Right lobe of liver (tissue), 6 donors: Measurements from ENCODE around the gene C2CD3. TPM values are rescaled to one million over a fixed set of nuclear protein-coding genes. Genes with fewer than 3 reads are reported as not detected.
"Not testable (repeated sequence)": the region's sequence is repeated elsewhere in the genome, so short reads cannot be mapped to it uniquely, and the experiment has no call there.

ENCODE experiments used
- ATAC-seq, 4 donors: fragments of 200-7000 bp; cut with Tn5 transposase; one replicate each; pipeline ENCODE4 v1.9.1; 2020; ENCODE audit warnings: mild to moderate bottlenecking in 4 of 4, moderate library complexity in 4 of 4
- DNase-seq, 3 donors: peaks; one replicate each; pipeline ENCODE4 v3.0.0-alpha.2; 2020
- H3K27ac ChIP-seq, 3 donors: fragments of 200-600 bp; one replicate each; pipeline ENCODE4 v1.8.0; 2022
- H3K27me3 ChIP-seq, 2 donors: fragments of 200-600 bp; one replicate each; pipeline ENCODE4 v1.8.0; 2022
- H3K36me3 ChIP-seq, 4 donors: fragments of 200-600 bp; sonication (generic) in 1 of 4; one replicate each; pipeline versions ENCODE4 v1.5.1 to v1.8.0; 2017 to 2022; ENCODE audit warnings: control low read depth in 1 of 4
- H3K4me1 ChIP-seq, 4 donors: fragments of 200-600 bp; sonication (generic) in 1 of 4; one replicate each; pipeline versions ENCODE4 v1.5.1 to v1.8.0; 2017 to 2022; ENCODE audit warnings: control low read depth in 1 of 4
- H3K4me3 ChIP-seq, 3 donors: fragments of 200-600 bp; one replicate each; pipeline ENCODE4 v1.8.0; 2022
- H3K9me3 ChIP-seq, 4 donors: fragments of 200-600 bp; sonication (generic) in 1 of 4; one replicate each; pipeline versions ENCODE4 v1.5.1 to v1.8.0; 2017 to 2022; ENCODE audit warnings: control low read depth in 1 of 4
- POLR2A ChIP-seq: fragments of 450-650 bp; IDR thresholded peaks from one replicate; pipeline ENCODE4 v1.6.1; 2017; ENCODE audit warnings: antibody characterized with exemption, mild to moderate bottlenecking
- WGBS: methylation state at CpG from one replicate; pipeline ENCODE4 v1.1.6; 2018; ENCODE audit warnings: low coverage, low lambda C conversion rate; ENCODE audit not compliant: insufficient coverage; ENCODE audit errors: missing lambda C conversion rate; 5-methylcytosine and 5-hydroxymethylcytosine counted together
- intact Hi-C, 2 donors: fragments of 100-400 bp; cut with DNase I; formaldehyde crosslinking; loops; one replicate each; pipeline versions ENCODE4 v1.11.2 to v1.14.1; 2022
- total RNA-seq, 6 experiments: library from RNA; depleted of rRNA in 2 of 6; stranded (reverse); fragments of >200 nt in 2 of 6; fragmentation: NEBNext Ultra II Directional in 3 of 6; extraction: Animal tissue kit (Norgen Biotek cat#: 25700) in 3 of 6; gene quantifications; one replicate each; pipeline versions ENCODE4 v1.1.0 to v1.2.4, GENCODE V29; 2016 to 2023
- TF ChIP-seq, protein P1 (sequence below), 4 donors: fragments of 200-600 bp in 3 of 4; fragments of 450-650 bp in 1 of 4; IDR thresholded peaks; one replicate each; pipeline versions ENCODE4 v1.5.1 to v1.8.0; 2016 to 2022; ENCODE audit warnings: antibody characterized with exemption in 4 of 4, mild to moderate bottlenecking in 2 of 4
- donor health status: DM: no; HTN: yes; CAD: no.
- donor health status: DM: no; HTN: no; CAD: no.
- donor health status: DM: no; HTN: no; CAD: no.
- donor health status: DM: no; HTN: yes; CAD: no.
- donor health status: DM: no; HTN: yes; CAD: no.

Gene C2CD3
- total RNA-seq, 6 experiments from 2014 or later = 4.8 to 9.6 (median 7.4) TPM

DNA sequence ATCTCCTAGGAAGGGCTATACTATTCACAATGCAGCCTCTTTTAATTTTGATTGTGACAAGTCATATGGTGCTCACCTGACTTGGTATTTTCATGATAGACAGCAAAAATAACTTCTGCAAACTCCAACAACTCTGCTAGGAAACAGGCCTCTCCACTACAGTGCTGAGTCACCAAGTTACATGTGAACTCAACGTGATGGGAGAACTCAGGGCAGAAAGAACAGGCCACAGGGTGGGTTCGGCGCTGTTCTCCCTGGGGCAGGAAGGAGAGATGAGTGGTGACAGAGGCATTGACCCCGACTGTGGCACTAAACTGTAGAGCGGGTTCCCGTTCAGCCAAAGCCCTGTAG, 85.3 kb downstream of the C2CD3 start:
- ATAC-seq (peak; percentile 40 to 79 (median 70)), DNase-seq (peak in 1 of 3 donors; percentile 30)
- Histone ChIP-seq H3K4me1 (no peaks in the 10 kb centered on the region), H3K9me3 (no peaks in the 10 kb centered on the region), H3K4me3 (no peak overlapping the region), H3K27ac (no peak overlapping the region), H3K36me3 (peaks cover 0 to 21% (median 2%) of the 10 kb centered on the region in 4 donors), H3K27me3 (no peaks in the 10 kb centered on the region)
- WGBS = 63% methylated on average over 6 of the region's 6 CpGs
- intact Hi-C loops = no loop called here
- TF ChIP-seq POLR2A = no peak
- TF ChIP-seq, protein P1, sequence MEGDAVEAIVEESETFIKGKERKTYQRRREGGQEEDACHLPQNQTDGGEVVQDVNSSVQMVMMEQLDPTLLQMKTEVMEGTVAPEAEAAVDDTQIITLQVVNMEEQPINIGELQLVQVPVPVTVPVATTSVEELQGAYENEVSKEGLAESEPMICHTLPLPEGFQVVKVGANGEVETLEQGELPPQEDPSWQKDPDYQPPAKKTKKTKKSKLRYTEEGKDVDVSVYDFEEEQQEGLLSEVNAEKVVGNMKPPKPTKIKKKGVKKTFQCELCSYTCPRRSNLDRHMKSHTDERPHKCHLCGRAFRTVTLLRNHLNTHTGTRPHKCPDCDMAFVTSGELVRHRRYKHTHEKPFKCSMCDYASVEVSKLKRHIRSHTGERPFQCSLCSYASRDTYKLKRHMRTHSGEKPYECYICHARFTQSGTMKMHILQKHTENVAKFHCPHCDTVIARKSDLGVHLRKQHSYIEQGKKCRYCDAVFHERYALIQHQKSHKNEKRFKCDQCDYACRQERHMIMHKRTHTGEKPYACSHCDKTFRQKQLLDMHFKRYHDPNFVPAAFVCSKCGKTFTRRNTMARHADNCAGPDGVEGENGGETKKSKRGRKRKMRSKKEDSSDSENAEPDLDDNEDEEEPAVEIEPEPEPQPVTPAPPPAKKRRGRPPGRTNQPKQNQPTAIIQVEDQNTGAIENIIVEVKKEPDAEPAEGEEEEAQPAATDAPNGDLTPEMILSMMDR (IDR thresholded peaks at IDR 0.05) = no peak

DNA sequence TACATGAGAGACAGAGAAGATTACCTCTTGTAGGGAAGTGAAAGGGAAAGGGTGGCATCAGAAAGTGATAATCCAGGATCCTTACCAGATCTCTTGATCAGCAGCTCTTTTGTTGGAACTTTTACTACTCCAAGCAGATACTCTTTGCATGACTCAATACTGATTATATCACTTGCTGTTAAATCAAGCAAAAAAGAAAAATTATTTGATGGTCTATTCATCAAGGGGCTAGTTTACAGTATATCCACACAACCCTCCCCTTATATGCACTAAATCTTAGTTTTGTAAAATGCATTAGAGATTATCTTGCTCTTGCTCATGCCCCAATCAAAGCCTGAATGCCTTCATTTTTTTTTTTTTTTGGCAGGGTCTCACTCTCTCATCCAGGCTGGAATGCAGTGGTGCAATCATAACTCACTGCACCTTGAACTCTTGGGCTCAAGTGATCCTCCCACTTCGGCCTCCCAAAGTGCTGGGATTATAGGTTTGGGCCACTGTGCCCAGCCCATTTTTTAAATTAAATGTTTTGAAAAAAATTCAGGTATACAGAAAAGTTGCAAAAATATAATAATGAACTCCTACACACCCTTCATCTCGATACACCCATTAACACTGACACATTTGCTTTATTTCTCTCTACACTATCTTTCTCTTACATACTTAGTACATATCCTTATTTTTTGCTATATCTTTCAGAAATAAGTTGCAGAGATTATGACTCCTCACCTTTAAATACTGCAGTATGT, 85.8 kb downstream of the C2CD3 start:
- TF ChIP-seq, protein P1 (IDR thresholded peaks at IDR 0.05) = no peak
- no peak for TF ChIP-seq POLR2A
- no peaks in the 10 kb centered on the region for H3K4me1 ChIP-seq
- no peak for DNase-seq
- peak in 1 of 4 donors; percentile 50 for ATAC-seq
- no peak overlapping the region for H3K4me3 ChIP-seq
- H3K27ac ChIP-seq = no peak overlapping the region
- H3K27me3 ChIP-seq = no peaks in the 10 kb centered on the region
- no peaks in the 10 kb centered on the region for H3K9me3 ChIP-seq
- intact Hi-C loops = no loop called here
- WGBS = 59% methylated on average over 2 of the region's 2 CpGs
- H3K36me3 ChIP-seq = peaks cover 0 to 16% (median 2%) of the 10 kb centered on the region in 4 donors

DNA sequence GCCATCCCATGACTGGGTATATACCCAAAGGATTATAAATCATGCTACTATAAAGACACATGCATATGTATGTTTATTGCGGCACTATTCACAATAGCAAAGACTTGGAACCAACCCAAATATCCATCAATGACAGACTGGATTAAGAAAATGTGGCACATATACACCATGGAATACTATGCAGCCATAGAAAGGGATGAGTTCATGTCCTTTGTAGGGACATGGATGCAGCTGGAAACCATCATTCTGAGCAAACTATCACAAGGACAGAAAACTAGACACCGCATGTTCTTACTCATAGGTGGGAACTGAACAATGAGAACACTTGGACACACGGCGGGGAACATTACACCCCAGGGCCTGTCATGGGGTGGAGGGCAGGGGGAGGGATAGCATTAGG, 86.9 kb downstream of the C2CD3 start:
- H3K36me3 ChIP-seq = peaks cover 0 to 12% (median 2%) of the 10 kb centered on the region in 4 donors
- DNase-seq, H3K27ac ChIP-seq, ATAC-seq, H3K9me3 ChIP-seq, H3K27me3 ChIP-seq, H3K4me3 ChIP-seq, H3K4me1 ChIP-seq, intact Hi-C loops: not testable (repeated sequence)
- WGBS = 100% methylated on average over 3 of the region's 4 CpGs

DNA sequence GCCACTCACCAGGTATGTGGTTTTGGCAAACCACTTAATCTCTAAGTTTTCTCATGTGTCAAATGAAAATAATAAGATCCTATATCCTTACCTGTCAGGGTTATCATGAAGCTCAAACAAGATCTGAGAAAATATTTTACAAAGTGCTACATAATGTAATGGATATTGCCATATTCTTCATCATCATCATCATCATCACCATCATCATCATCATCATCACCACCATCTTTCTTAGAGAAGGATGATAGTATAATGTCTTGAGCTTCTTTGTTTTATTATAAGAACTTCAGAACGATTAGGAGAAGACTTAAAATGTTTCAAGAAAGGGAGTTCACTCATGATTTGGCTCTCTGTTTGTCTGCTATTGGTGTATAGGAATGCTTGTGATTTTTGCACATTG, 89.4 kb downstream of the C2CD3 start:
- peaks cover 0 to 18% (median 3%) of the 10 kb centered on the region in 4 donors for H3K36me3 ChIP-seq
- 75% methylated on average over 1 of the region's 1 CpG for WGBS
- no peaks in the 10 kb centered on the region for H3K9me3 ChIP-seq
- no peak overlapping the region for H3K27ac ChIP-seq
- DNase-seq (no peak), ATAC-seq (no peak)
- intact Hi-C loops = no loop called here
- TF ChIP-seq POLR2A = no peak
- TF ChIP-seq, protein P1 (IDR thresholded peaks at IDR 0.05) = no peak
- H3K4me3 ChIP-seq = no peak overlapping the region
- no peaks in the 10 kb centered on the region for H3K27me3 ChIP-seq
- no peaks in the 10 kb centered on the region for H3K4me1 ChIP-seq

DNA sequence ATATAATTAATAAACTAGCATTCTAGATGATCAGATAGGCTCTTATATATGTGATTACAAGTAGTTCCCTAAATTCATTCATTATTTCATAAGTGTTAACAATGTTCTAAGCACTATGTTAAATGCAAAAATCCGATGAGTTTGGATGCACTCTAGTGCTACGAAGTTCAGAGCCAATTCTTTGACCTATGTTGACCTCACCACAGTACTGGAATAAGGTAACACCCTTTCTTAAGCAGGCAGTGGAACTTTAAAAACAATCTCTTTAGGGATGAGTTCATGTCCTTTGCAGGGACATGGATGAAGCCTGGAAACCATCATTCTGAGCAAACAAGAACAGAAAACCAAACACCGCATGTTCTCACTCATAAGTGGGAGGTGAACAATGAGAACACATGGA, 93.6 kb downstream of the C2CD3 start:
- H3K4me1 ChIP-seq = no peaks in the 10 kb centered on the region
- ATAC-seq (no peak), DNase-seq (no peak)
- H3K9me3 ChIP-seq = no peaks in the 10 kb centered on the region
- peaks cover 0 to 18% (median under 1%) of the 10 kb centered on the region in 4 donors for H3K36me3 ChIP-seq
- 74% methylated on average over 3 of the region's 3 CpGs for WGBS
- intact Hi-C loops = no loop called here
- TF ChIP-seq POLR2A = no peak
- TF ChIP-seq, protein P1 (IDR thresholded peaks at IDR 0.05) = no peak
- H3K27ac ChIP-seq = no peak overlapping the region
- no peaks in the 10 kb centered on the region for H3K27me3 ChIP-seq
- no peak overlapping the region for H3K4me3 ChIP-seq
